Endodermal cell (in vitro differentiated cells): Measurements from ENCODE around the gene ACACA. TPM values are rescaled to one million over a fixed set of nuclear protein-coding genes. Genes with fewer than 3 reads are reported as not detected.

Experiments used
- DNase-seq: peaks from one replicate; pipeline ENCODE4 v3.0.0-alpha.2; 2017
- H3K27ac ChIP-seq: 2 replicates; pipeline ENCODE4 v1.5.1; 2013; ENCODE audit warnings: mild to moderate bottlenecking, low read depth, low read length, moderate library complexity
- H3K27me3 ChIP-seq: 2 replicates; pipeline ENCODE4 v1.6.1; 2013; ENCODE audit warnings: mild to moderate bottlenecking, low read length, moderate library complexity; ENCODE audit not compliant: insufficient read depth, control insufficient read depth, poor library complexity, severe bottlenecking
- H3K36me3 ChIP-seq: 2 replicates; pipeline ENCODE4 v1.7.0; 2013; ENCODE audit warnings: mild to moderate bottlenecking, low read length, moderate library complexity; ENCODE audit not compliant: control insufficient read depth, insufficient read depth
- H3K4me1 ChIP-seq: one replicate; pipeline ENCODE4 v1.7.0; 2013; ENCODE audit warnings: low read length; ENCODE audit not compliant: control insufficient read depth, insufficient read depth
- H3K4me3 ChIP-seq: 2 replicates; pipeline ENCODE4 v1.5.1; 2013; ENCODE audit warnings: mild to moderate bottlenecking, low read length, moderate library complexity
- H3K9ac ChIP-seq: 2 replicates; pipeline ENCODE4 v1.6.1; 2013; ENCODE audit warnings: mild to moderate bottlenecking, low read length, moderate library complexity; ENCODE audit not compliant: poor library complexity, severe bottlenecking; ENCODE audit errors: extremely low read depth
- H3K9me3 ChIP-seq: 2 replicates; pipeline ENCODE4 v1.6.1; 2013; ENCODE audit warnings: mild to moderate bottlenecking, low read length, moderate library complexity; ENCODE audit not compliant: control insufficient read depth
- H3K27ac Mint-ChIP-seq: 2 replicates; pipeline ENCODE4 v1.8.0; 2020; ENCODE audit warnings: mixed read lengths
- H3K27me3 Mint-ChIP-seq: 2 replicates; pipeline ENCODE4 v1.8.0; 2021; ENCODE audit warnings: mild to moderate bottlenecking, mixed read lengths; ENCODE audit not compliant: insufficient read depth
- H3K36me3 Mint-ChIP-seq: 2 replicates; pipeline ENCODE4 v1.8.0; 2020; ENCODE audit warnings: low read depth, mixed read lengths
- H3K4me1 Mint-ChIP-seq: 2 replicates; pipeline ENCODE4 v1.8.0; 2020; ENCODE audit warnings: mixed read lengths
- H3K4me3 Mint-ChIP-seq: 2 replicates; pipeline ENCODE4 v1.8.0; 2020; ENCODE audit warnings: mild to moderate bottlenecking, moderate library complexity, mixed read lengths
- H3K9me3 Mint-ChIP-seq: 2 replicates; pipeline ENCODE4 v1.8.0; 2020; ENCODE audit warnings: mild to moderate bottlenecking, mixed read lengths
- WGBS, 2 experiments: methylation state at CpG; one replicate each; pipeline versions ENCODE4 v1.1.5 to v1.1.7; 2013; ENCODE audit warnings: missing lambda C conversion rate in 2 of 2, mixed read lengths in 1 of 2; ENCODE audit not compliant: insufficient coverage in 1 of 2, insufficient read length in 1 of 2; 5-methylcytosine and 5-hydroxymethylcytosine counted together
- total RNA-seq, 2 donors: library from RNA; stranded (reverse); fragmentation: NEBNext Ultra II Directional in 1 of 2; extraction: Animal tissue kit (Norgen Biotek cat#: 25700) in 1 of 2; gene quantifications; 2 replicates in 1 of 2; 3 replicates in 1 of 2; pipeline ENCODE4 v1.2.1, GENCODE V29; 2021
- TF ChIP-seq, protein P1 (sequence below): fragments of 200-600 bp; sonication (generic); conservative IDR thresholded peaks from 2 replicates; pipeline ENCODE4 v1.5.0; 2021; ENCODE audit warnings: antibody characterized with exemption, mild to moderate bottlenecking

The ACACA gene
- total RNA-seq, 2 donors from 2014 or later = 66.7 to 68.6 TPM

DNA sequence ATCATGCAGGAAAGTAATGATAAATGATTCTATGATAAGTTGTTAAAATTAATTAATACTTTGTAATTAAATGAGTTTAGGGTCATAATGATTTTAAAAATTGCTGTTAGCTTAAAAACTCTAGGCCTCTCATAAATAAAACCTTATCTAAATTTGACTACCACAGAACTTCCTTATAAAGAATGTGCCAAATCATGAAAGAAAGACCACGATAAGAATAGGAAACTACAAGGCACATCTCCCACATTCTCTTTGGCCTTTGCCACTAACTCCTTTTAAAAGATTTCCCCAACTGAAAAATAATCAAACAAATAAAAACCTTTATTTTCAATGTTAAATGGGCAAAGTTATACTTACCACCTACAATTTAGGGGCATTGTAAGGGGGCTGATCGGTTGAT lies 195.5 kb downstream of the ACACA start:
- Mint-ChIP-seq H3K9me3 (no peaks in the 10 kb centered on the region), H3K27ac (no peak overlapping the region), H3K4me1 (peaks cover 27% of the 10 kb centered on the region), H3K27me3 (no peaks in the 10 kb centered on the region), H3K36me3 (peaks cover 16% of the 10 kb centered on the region), H3K4me3 (no peak overlapping the region)
- WGBS, 2 experiments = 92 to 100% methylated on average over 1 to 2 of the region's 2 CpGs
- Histone ChIP-seq H3K36me3 (peaks cover 23% of the 10 kb centered on the region), H3K27me3 (no peaks in the 10 kb centered on the region), H3K27ac (no peak overlapping the region), H3K4me3 (no peak overlapping the region), H3K9ac (no peak overlapping the region), H3K9me3 (no peaks in the 10 kb centered on the region), H3K4me1 (peaks cover 12% of the 10 kb centered on the region)
- TF ChIP-seq, protein P1, sequence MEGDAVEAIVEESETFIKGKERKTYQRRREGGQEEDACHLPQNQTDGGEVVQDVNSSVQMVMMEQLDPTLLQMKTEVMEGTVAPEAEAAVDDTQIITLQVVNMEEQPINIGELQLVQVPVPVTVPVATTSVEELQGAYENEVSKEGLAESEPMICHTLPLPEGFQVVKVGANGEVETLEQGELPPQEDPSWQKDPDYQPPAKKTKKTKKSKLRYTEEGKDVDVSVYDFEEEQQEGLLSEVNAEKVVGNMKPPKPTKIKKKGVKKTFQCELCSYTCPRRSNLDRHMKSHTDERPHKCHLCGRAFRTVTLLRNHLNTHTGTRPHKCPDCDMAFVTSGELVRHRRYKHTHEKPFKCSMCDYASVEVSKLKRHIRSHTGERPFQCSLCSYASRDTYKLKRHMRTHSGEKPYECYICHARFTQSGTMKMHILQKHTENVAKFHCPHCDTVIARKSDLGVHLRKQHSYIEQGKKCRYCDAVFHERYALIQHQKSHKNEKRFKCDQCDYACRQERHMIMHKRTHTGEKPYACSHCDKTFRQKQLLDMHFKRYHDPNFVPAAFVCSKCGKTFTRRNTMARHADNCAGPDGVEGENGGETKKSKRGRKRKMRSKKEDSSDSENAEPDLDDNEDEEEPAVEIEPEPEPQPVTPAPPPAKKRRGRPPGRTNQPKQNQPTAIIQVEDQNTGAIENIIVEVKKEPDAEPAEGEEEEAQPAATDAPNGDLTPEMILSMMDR = no peak
- DNase-seq = no peak

DNA sequence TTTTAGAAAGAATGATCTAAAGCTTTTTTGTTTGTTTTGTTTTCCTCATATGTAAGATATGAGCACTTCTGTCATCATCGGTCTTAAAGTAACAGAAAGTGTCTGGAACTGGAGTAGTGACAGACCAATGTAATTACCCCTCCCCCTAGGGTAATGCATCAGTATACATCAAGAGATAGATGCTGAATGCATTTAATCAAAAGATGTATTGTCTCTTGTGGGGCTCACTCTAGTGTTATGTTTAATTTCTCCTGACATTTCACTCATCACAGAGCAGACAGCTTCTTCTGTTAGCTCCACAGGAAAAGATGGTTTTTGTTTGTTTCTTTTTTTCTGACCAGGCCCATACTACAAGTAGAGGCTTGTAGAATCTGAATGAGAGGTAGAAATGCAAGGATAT lies 199.5 kb downstream of the ACACA start:
- no peak for DNase-seq
- Histone ChIP-seq H3K4me1 (no peaks in the 10 kb centered on the region), H3K9ac (no peak overlapping the region), H3K27ac (no peak overlapping the region), H3K36me3 (peaks cover 38% of the 10 kb centered on the region), H3K27me3 (no peaks in the 10 kb centered on the region), H3K4me3 (no peak overlapping the region), H3K9me3 (no peaks in the 10 kb centered on the region)
- 94% methylated on average over 1 of the region's 1 CpG; no CpG with 5 or more reads in 1 of the 2 experiments for WGBS, 2 experiments
- H3K4me1 Mint-ChIP-seq = peaks cover 13% of the 10 kb centered on the region
- TF ChIP-seq, protein P1 = no peak
- H3K4me3 Mint-ChIP-seq = no peak overlapping the region
- no peaks in the 10 kb centered on the region for H3K9me3 Mint-ChIP-seq
- H3K27me3 Mint-ChIP-seq = no peaks in the 10 kb centered on the region
- no peak overlapping the region for H3K27ac Mint-ChIP-seq
- H3K36me3 Mint-ChIP-seq = peaks cover 35% of the 10 kb centered on the region

DNA sequence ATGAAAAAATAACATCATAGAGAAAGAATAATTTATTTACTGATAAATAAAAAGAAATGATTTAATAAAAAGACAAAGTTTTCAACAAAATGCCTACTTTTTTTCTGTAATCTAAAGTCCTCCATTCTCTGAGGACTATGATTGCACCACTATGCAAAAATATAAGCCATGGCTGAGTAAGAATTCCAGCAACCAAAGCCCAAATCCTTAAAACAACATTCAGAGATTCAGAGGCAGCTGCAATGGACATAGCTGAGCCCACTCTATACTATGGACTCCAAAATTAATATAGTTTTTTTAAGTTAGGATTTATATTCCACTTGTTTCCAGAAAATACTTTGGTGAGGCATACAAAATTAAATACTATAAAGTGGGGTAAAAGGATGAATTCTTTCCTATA lies 200.3 kb downstream of the ACACA start:
- no peak for DNase-seq
- Mint-ChIP-seq H3K27ac (no peak overlapping the region), H3K27me3 (no peaks in the 10 kb centered on the region), H3K36me3 (peaks cover 37% of the 10 kb centered on the region), H3K4me3 (no peak overlapping the region), H3K4me1 (peaks cover 8% of the 10 kb centered on the region), H3K9me3 (no peaks in the 10 kb centered on the region)
- H3K36me3 ChIP-seq = peaks cover 40% of the 10 kb centered on the region
- H3K9me3 ChIP-seq = no peaks in the 10 kb centered on the region
- no peak overlapping the region for H3K4me3 ChIP-seq
- no peaks in the 10 kb centered on the region for H3K27me3 ChIP-seq
- TF ChIP-seq, protein P1 = no peak
- no peak overlapping the region for H3K9ac ChIP-seq
- H3K4me1 ChIP-seq = no peaks in the 10 kb centered on the region
- H3K27ac ChIP-seq = no peak overlapping the region
